Tibial nerve (tissue), 3 donors: ENCODE data around the gene MAML2.

ENCODE experiments used
- CTCF ChIP-seq, 5 experiments: fragments of 200-600 bp in 3 of 5; fragments of 450-650 bp in 2 of 5; sonication (generic) in 3 of 5; IDR thresholded peaks; one replicate each; pipeline ENCODE4 v1.5.1; 2016 to 2019; ENCODE audit warnings: antibody characterized with exemption in 5 of 5, mild to moderate bottlenecking in 3 of 5, moderate library complexity in 2 of 5
- POLR2A ChIP-seq, 2 donors: fragments of 450-650 bp; IDR thresholded peaks; one replicate each; pipeline ENCODE4 v1.6.1; 2017; ENCODE audit warnings: antibody characterized with exemption in 2 of 2, mild to moderate bottlenecking in 2 of 2, moderate library complexity in 2 of 2

GRCh38 chr11:96275801-96276594, 67.0 kb downstream of the MAML2 start:
- TF ChIP-seq CTCF (IDR thresholded peaks at IDR 0.05) (no peak), POLR2A (IDR thresholded peaks at IDR 0.05) (no peak)
